H1 (cell line): ENCODE data around the gene BHLHE23. TPM values are rescaled to one million over a fixed set of nuclear protein-coding genes. Genes with fewer than 3 reads are reported as not detected.

Source experiments
- GABPA ChIP-seq: IDR thresholded peaks from 2 replicates; pipeline ENCODE4 v1.6.1; 2011; ENCODE audit warnings: mild to moderate bottlenecking, low read length, moderate library complexity, borderline replicate concordance; ENCODE audit not compliant: insufficient read depth
- polyA plus RNA-seq, 7 experiments: library from polyadenylated mRNA; depleted of rRNA in 3 of 7; stranded (reverse) in 5 of 7; unstranded in 2 of 7; fragments of >200 nt in 5 of 7; fragments of 200-250 nt in 2 of 7; gene quantifications; 1 replicate in 5 of 7; 2 replicates in 1 of 7; 4 replicates in 1 of 7; pipeline versions ENCODE4 v1.2.1 to v1.2.3, GENCODE V29; 2011 to 2013; ENCODE audit warnings: missing spikeins in 2 of 7, mixed read lengths in 2 of 7
- total RNA-seq: library from RNA; stranded (reverse); fragmentation: NEBNext Ultra II Directional; extraction: Animal tissue kit (Norgen Biotek cat#: 25700); gene quantifications from 2 replicates; pipeline ENCODE4 v1.2.1, GENCODE V29; 2021

The BHLHE23 gene
- total and polyA plus RNA-seq, 2 of the 8 experiments (the other 6 are each of a cell fraction or from before 2014, with no cell fraction given) = 0.47 TPM; not detected in 1

- no peak for TF ChIP-seq GABPA
Observed at GRCh38 chr20:62977613-62978560, 28.9 kb downstream of the BHLHE23 start (continued).
